HepG2 (cell line): ENCODE data around the gene CACNA1I. TPM values are rescaled to one million over a fixed set of nuclear protein-coding genes. Genes with fewer than 3 reads are reported as not detected.

Experiments used
- ATAC-seq: fragments of 200-7000 bp; cut with Tn5 transposase; 3 replicates; pipeline ENCODE4 v1.9.1; 2020; ENCODE audit warnings: mild to moderate bottlenecking, moderate library complexity
- BruUV-seq: library from RNA; stranded (reverse); fragments of 400-500 nt; replicated peaks from 2 replicates; lab custom pipeline; 2021; lab: Mats Ljungman, UMichigan
- CTCF ChIA-PET: fragments of 300-600 bp; formaldehyde crosslinking; extraction: SDS; loops from one replicate; lab custom pipeline; 2021; ENCODE audit warnings: low total read pairs, inconsistent platforms, low intra/inter-chr PET ratio; lab: Yijun Ruan, JAX
- POLR2A ChIA-PET: fragments of 350-600 bp; sonication (Branson Sonifier 250); formaldehyde crosslinking; loops from one replicate; lab custom pipeline; 2020; ENCODE audit warnings: antibody characterized with exemption, inconsistent platforms; lab: Yijun Ruan, JAX
- DNase-seq: peaks from one replicate; pipeline ENCODE4 v3.0.0-alpha.2; 2015; ENCODE audit warnings: low spot score
- FAIRE-seq: peaks from 3 replicates; lab custom pipeline; 2011; peaks lifted over from hg19 to GRCh38; lab: Jason Lieb, UNC
- H2AFZ ChIP-seq: one replicate; pipeline ENCODE4 v1.6.1; 2011; ENCODE audit warnings: low read length, inconsistent platforms
- H3K27ac ChIP-seq: fragments of 300-600 bp; 3 replicates; pipeline ENCODE4 v1.8.0; 2011; ENCODE audit warnings: mixed run types, mild to moderate bottlenecking, mixed read lengths, low read length, inconsistent platforms; ENCODE audit not compliant: insufficient read depth; ENCODE audit errors: extremely low read length
- H3K27me3 ChIP-seq, 2 experiments: fragments of 200-600 bp in 1 of 2; 2 replicates in 1 of 2; 3 replicates in 1 of 2; pipeline versions ENCODE4 v1.6.0 to v1.8.0; 2011; ENCODE audit warnings: low read length in 2 of 2, mild to moderate bottlenecking in 2 of 2, moderate library complexity in 2 of 2, inconsistent platforms in 1 of 2; ENCODE audit not compliant: insufficient read depth in 2 of 2, control insufficient read depth in 1 of 2
- H3K36me3 ChIP-seq, 2 experiments: fragments of 200-600 bp in 1 of 2; replicated peaks in 1 of 2; 2 replicates in 1 of 2; 3 replicates in 1 of 2; pipeline versions ENCODE4 v1.5.1 to v1.8.0; 2011; ENCODE audit warnings: low read length in 2 of 2, inconsistent platforms in 1 of 2; ENCODE audit not compliant: insufficient read depth in 2 of 2, control insufficient read depth in 1 of 2
- H3K4me1 ChIP-seq: 2 replicates; pipeline ENCODE4 v1.5.1; 2012; ENCODE audit warnings: low read length, inconsistent platforms; ENCODE audit not compliant: insufficient read depth
- H3K4me2 ChIP-seq: 2 replicates; pipeline ENCODE4 v1.6.0; 2011; ENCODE audit warnings: low read depth, low read length, inconsistent platforms
- H3K4me3 ChIP-seq, 3 experiments: fragments of 200-600 bp in 1 of 3; sonication (generic), shearing (Covaris generic) in 1 of 3; replicated peaks in 1 of 3; 2 replicates each; pipeline ENCODE4 v1.5.1; 2011 to 2016; ENCODE audit warnings: low read length in 3 of 3, inconsistent platforms in 2 of 3, low read depth in 2 of 3, mild to moderate bottlenecking in 2 of 3, control low read depth in 1 of 3, mixed read lengths in 1 of 3; ENCODE audit not compliant: insufficient read depth in 1 of 3
- H3K79me2 ChIP-seq: one replicate; pipeline ENCODE4 v1.6.1; 2011; ENCODE audit warnings: low read length, inconsistent platforms; ENCODE audit not compliant: insufficient read depth
- H3K9ac ChIP-seq: 2 replicates; pipeline ENCODE4 v1.6.0; 2011; ENCODE audit warnings: mild to moderate bottlenecking, low read depth, low read length, inconsistent platforms; ENCODE audit not compliant: insufficient read depth
- H3K9me3 ChIP-seq: 2 replicates; pipeline ENCODE4 v1.5.1; 2012; ENCODE audit warnings: mild to moderate bottlenecking, low read length
- H4K20me1 ChIP-seq: 2 replicates; pipeline ENCODE4 v1.6.0; 2011; ENCODE audit warnings: inconsistent platforms, mild to moderate bottlenecking, low read length, moderate library complexity; ENCODE audit not compliant: insufficient read depth
- ERF ChIP-seq: IDR thresholded peaks from 2 replicates; pipeline ENCODE4 v1.6.1; 2018; ENCODE audit warnings: missing biosample characterization, missing genetic modification reagents
- HNRNPH1 ChIP-seq: fragments of 200-400 bp; formaldehyde crosslinking; optimal IDR thresholded peaks from 2 replicates; pipeline ENCODE3; 2017; ENCODE audit warnings: mild to moderate bottlenecking, low read depth, low read length
- MAFK ChIP-seq, 2 experiments: IDR thresholded peaks in 1 of 2; conservative IDR thresholded peaks in 1 of 2; 2 replicates each; pipeline ENCODE4 v1.6.1; 2011; ENCODE audit warnings: improper control_type of control experiment in 2 of 2, low read length in 2 of 2
- MTA1 ChIP-seq: sonication (generic); formaldehyde crosslinking; IDR thresholded peaks from 2 replicates; pipeline ENCODE4 v1.4.0; 2020; ENCODE audit warnings: missing genetic modification reagents, mild to moderate bottlenecking, borderline replicate concordance
- NFAT5 ChIP-seq: sonication (generic); formaldehyde crosslinking; IDR thresholded peaks from 2 replicates; pipeline ENCODE4 v1.4.0; 2020; ENCODE audit warnings: missing genetic modification reagents
- PAWR ChIP-seq: sonication (generic); formaldehyde crosslinking; IDR thresholded peaks from 2 replicates; pipeline ENCODE4 v1.4.0; 2020; ENCODE audit warnings: missing genetic modification reagents, mild to moderate bottlenecking, borderline replicate concordance
- SNAI1 ChIP-seq: sonication (generic); formaldehyde crosslinking; IDR thresholded peaks from 2 replicates; pipeline ENCODE4 v1.5.0; 2020; ENCODE audit warnings: mild to moderate bottlenecking, missing genetic modification reagents, borderline replicate concordance
- ZBTB46 ChIP-seq: sonication (generic); formaldehyde crosslinking; IDR thresholded peaks from 2 replicates; pipeline ENCODE4 v1.4.0; 2020; ENCODE audit warnings: mild to moderate bottlenecking, missing genetic modification reagents, borderline replicate concordance
- WGBS: methylation state at CpG from one replicate; pipeline ENCODE4 v1.1.6; 2017; ENCODE audit warnings: low lambda C conversion rate; 5-methylcytosine and 5-hydroxymethylcytosine counted together
- in situ Hi-C: cut with HindIII; loops from 2 replicates; pipeline ENCODE4 v1.10.0; 2017; ENCODE audit warnings: low pct_unique_long_range_greater_than_20kb; ENCODE audit not compliant: extremely low pct_ligation_motif_present
- intact Hi-C: fragments of 100-400 bp; cut with micrococcal nuclease; formaldehyde crosslinking; loops from one replicate; pipeline ENCODE4 v1.10.0; 2022; ENCODE audit not compliant: unreplicated experiment
- polyA plus RNA-seq, 8 experiments: library from polyadenylated mRNA; depleted of rRNA in 3 of 8; stranded (reverse) in 7 of 8; unstranded in 1 of 8; fragments of >200 nt; fragmentation: Illumina TruSeq in 4 of 8; extraction: Trizol in 4 of 8; gene quantifications; 2 replicates each; pipeline versions ENCODE4 v1.2.1 to v1.2.3, GENCODE V29; 2011 to 2016; ENCODE audit warnings: low read depth in 4 of 8, missing spikeins in 1 of 8, mixed read lengths in 1 of 8; ENCODE audit not compliant: insufficient read depth in 1 of 8
- total RNA-seq, 5 experiments: library from RNA; depleted of rRNA; stranded (reverse); fragments of >200 nt; fragmentation: Illumina TruSeq; extraction: Trizol; gene quantifications; 2 replicates each; pipeline ENCODE4 v1.2.3, GENCODE V29; 2016; ENCODE audit warnings: low read depth in 1 of 5
- TF ChIP-seq, protein P1 (sequence below): sonication (generic); formaldehyde crosslinking; IDR thresholded peaks from 2 replicates; pipeline ENCODE4 v1.4.0; 2020; ENCODE audit warnings: missing genetic modification reagents, borderline replicate concordance

CACNA1I gene
- total and polyA plus RNA-seq, 2 of the 13 experiments (the other 11 are each of a cell fraction or from before 2014, with no cell fraction given): not detected

GRCh38 chr22:39722032-39722325 lies 151.4 kb downstream of the CACNA1I start (continued):
- TF ChIP-seq NFAT5 (CRISPR knock-in tag) (no peak), ERF (CRISPR knock-in tag) (no peak), MAFK (conservative IDR thresholded peaks at IDR 0.05 in 1 of 2, IDR thresholded peaks at IDR 0.05 in 1 of 2; ENCODE audit: low read length in 2 of 2) (no peak), HNRNPH1 (no peak)

DNA sequence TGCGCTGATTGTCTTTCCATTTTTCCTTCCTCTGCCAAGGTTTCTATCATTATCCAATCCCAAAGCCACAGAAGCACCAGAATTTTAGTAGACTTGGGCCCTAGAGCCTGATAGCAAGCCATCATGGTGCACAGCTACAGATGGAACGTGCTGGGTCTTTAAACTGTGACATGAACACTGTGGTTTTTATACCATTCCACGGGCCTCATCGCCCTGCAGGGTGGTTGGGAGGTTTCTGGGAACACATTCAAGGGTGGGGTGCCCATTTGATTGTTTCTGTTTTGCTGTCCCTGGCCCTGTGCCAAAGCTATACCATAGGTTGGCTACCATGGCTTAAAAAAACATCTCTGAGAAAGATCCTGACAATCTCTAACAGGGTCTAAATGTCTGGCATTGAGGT lies 151.9 kb downstream of the CACNA1I start:
- intact Hi-C loops: no loop called here
- ChIA-PET POLR2A (no interaction called here), CTCF (no interaction called here)
- no peaks in the 10 kb centered on the region for H4K20me1 ChIP-seq
- H3K27ac ChIP-seq: no peak overlapping the region
- peaks cover 0 to 30% of the 10 kb centered on the region in 2 experiments; a peak in 2 of 5 replicates for H3K27me3 ChIP-seq
- H3K79me2 ChIP-seq: no peaks in the 10 kb centered on the region
- H3K36me3 ChIP-seq: no peaks in the 10 kb centered on the region
- in situ Hi-C loops: no loop called here
- H3K9ac ChIP-seq: no peak overlapping the region
- ATAC-seq (no peak), DNase-seq (no peak), FAIRE-seq (no peak)
- H3K9me3 ChIP-seq: no peaks in the 10 kb centered on the region
- no peak overlapping the region for H3K4me2 ChIP-seq
- 24% methylated on average over 3 of the region's 4 CpGs for WGBS
- BruUV-seq: no TSS peak
- H2AFZ ChIP-seq: no peak overlapping the region
- no peak overlapping the region for H3K4me3 ChIP-seq
- H3K4me1 ChIP-seq: no peaks in the 10 kb centered on the region
- TF ChIP-seq PAWR (no peak), ZBTB46 (CRISPR knock-in tag) (no peak), SNAI1 (CRISPR knock-in tag) (no peak), MTA1 (CRISPR knock-in tag) (no peak)
- TF ChIP-seq, protein P1, sequence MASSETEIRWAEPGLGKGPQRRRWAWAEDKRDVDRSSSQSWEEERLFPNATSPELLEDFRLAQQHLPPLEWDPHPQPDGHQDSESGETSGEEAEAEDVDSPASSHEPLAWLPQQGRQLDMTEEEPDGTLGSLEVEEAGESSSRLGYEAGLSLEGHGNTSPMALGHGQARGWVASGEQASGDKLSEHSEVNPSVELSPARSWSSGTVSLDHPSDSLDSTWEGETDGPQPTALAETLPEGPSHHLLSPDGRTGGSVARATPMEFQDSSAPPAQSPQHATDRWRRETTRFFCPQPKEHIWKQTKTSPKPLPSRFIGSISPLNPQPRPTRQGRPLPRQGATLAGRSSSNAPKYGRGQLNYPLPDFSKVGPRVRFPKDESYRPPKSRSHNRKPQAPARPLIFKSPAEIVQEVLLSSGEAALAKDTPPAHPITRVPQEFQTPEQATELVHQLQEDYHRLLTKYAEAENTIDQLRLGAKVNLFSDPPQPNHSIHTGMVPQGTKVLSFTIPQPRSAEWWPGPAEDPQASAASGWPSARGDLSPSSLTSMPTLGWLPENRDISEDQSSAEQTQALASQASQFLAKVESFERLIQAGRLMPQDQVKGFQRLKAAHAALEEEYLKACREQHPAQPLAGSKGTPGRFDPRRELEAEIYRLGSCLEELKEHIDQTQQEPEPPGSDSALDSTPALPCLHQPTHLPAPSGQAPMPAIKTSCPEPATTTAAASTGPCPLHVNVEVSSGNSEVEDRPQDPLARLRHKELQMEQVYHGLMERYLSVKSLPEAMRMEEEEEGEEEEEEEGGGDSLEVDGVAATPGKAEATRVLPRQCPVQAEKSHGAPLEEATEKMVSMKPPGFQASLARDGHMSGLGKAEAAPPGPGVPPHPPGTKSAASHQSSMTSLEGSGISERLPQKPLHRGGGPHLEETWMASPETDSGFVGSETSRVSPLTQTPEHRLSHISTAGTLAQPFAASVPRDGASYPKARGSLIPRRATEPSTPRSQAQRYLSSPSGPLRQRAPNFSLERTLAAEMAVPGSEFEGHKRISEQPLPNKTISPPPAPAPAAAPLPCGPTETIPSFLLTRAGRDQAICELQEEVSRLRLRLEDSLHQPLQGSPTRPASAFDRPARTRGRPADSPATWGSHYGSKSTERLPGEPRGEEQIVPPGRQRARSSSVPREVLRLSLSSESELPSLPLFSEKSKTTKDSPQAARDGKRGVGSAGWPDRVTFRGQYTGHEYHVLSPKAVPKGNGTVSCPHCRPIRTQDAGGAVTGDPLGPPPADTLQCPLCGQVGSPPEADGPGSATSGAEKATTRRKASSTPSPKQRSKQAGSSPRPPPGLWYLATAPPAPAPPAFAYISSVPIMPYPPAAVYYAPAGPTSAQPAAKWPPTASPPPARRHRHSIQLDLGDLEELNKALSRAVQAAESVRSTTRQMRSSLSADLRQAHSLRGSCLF (CRISPR knock-in tag): no peak
